Left lobe of liver (tissue), 2 donors: ENCODE measurements around the gene LSM3. TPM values are rescaled to one million over a fixed set of nuclear protein-coding genes. Genes with fewer than 3 reads are reported as not detected.
A peak's percentile ranks its signal among the peaks of the same experiment; 100 is the strongest.

ENCODE experiments used
- ATAC-seq: fragments of 200-7000 bp; cut with Tn5 transposase; one replicate; pipeline ENCODE4 v1.9.1; 2020; ENCODE audit warnings: mild to moderate bottlenecking, moderate library complexity
- DNase-seq: peaks from one replicate; pipeline ENCODE4 v3.0.0-alpha.2; 2020; ENCODE audit warnings: low spot score
- total RNA-seq: library from RNA; stranded (reverse); gene quantifications from one replicate; pipeline ENCODE4 v1.2.1, GENCODE V29; 2021
- donor health status: DM: no; HTN: no; CAD: no; lungs with moderate emphysema.
- donor health status: DM: no; HTN: yes; CAD: no.

The LSM3 gene
- total RNA-seq, 1 donor from 2014 or later: 5.0 TPM

GRCh38 chr3:14142567-14143270 is 35.9 kb upstream of the LSM3 start:
- no peak for ATAC-seq
- peak; percentile 41 for DNase-seq

- DNase-seq (peak; percentile 62), ATAC-seq (peak; percentile 61)
Observed at GRCh38 chr3:14143271-14144225, 35.1 kb upstream of the LSM3 start.

GRCh38 chr3:14144423-14145075 is 34.1 kb upstream of the LSM3 start:
- DNase-seq (peak; percentile 68), ATAC-seq (peak; percentile 54)

- no peak for ATAC-seq
- no peak for DNase-seq
Observed at GRCh38 chr3:14145236-14145635, 33.4 kb upstream of the LSM3 start.

- DNase-seq: no peak
- no peak for ATAC-seq
Observed at GRCh38 chr3:14145670-14146380, 32.8 kb upstream of the LSM3 start.

GRCh38 chr3:14146381-14147065 is 32.1 kb upstream of the LSM3 start:
- DNase-seq (no peak), ATAC-seq (no peak)

GRCh38 chr3:14147066-14147435 is 31.6 kb upstream of the LSM3 start:
- no peak for ATAC-seq
- DNase-seq: no peak

GRCh38 chr3:14147617-14148016 is 31.0 kb upstream of the LSM3 start:
- ATAC-seq (no peak), DNase-seq (no peak)

- ATAC-seq (no peak), DNase-seq (no peak)
Observed at GRCh38 chr3:14148041-14148985, 30.3 kb upstream of the LSM3 start.

GRCh38 chr3:14150078-14150477 is 28.5 kb upstream of the LSM3 start:
- ATAC-seq: no peak
- DNase-seq: no peak

- ATAC-seq: no peak
- DNase-seq: no peak
Observed at GRCh38 chr3:14150491-14151230, 28.0 kb upstream of the LSM3 start.

GRCh38 chr3:14151471-14152083 is 27.0 kb upstream of the LSM3 start:
- DNase-seq (no peak), ATAC-seq (no peak)

GRCh38 chr3:14152233-14152962 is 26.2 kb upstream of the LSM3 start:
- DNase-seq (no peak), ATAC-seq (peak; percentile 19)

GRCh38 chr3:14152963-14153355 is 25.7 kb upstream of the LSM3 start:
- DNase-seq (no peak), ATAC-seq (no peak)

- DNase-seq (no peak), ATAC-seq (no peak)
Observed at GRCh38 chr3:14153663-14154062, 25.0 kb upstream of the LSM3 start.

- no peak for ATAC-seq
- no peak for DNase-seq
Observed at GRCh38 chr3:14154276-14154675, 24.3 kb upstream of the LSM3 start.

GRCh38 chr3:14154895-14155440 is 23.6 kb upstream of the LSM3 start:
- DNase-seq: no peak
- ATAC-seq: no peak
